ENCODE data around the gene MAOB.
A peak's percentile ranks its signal among the peaks of the same experiment; 100 is the strongest.

The MAOB gene

DNA sequence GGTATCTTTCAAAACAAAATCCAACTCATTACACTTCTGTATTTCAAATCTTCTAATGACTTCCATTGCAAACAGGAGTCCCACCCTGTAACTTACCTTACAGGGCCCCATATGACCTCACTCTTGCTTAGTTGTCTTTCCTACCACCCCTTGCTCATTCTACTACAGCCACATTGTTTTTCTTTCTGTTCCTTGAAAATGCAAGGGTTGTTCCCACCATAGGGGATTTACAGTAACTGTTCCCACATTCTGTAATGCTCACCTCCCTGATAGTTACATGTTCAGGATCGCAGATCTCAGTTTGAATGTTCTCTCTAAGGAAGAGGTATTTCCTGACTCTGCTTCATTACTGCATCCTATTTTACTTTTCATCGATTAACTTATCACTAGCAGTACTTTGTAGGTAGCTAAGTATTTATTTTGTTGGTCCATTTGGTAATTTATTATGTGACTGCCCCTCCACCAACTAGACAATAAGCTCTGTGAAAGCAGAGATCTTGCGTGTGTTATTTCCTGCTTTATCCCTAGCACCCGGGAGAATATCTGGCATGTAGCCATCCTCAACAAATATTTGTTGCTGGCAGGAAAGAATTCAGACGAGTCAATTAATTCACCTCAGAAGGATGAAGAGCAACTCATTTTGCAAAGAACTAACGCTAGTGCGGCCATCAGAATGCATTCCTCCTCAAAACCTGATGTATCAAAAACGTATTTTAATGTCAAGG is 21.4 kb downstream of the MAOB start:
- no peak for DNase-seq

GRCh38 chrX:43853225-43853828 is 28.9 kb downstream of the MAOB start:
- DNase-seq = no peak

GRCh38 chrX:43850629-43851028 is 31.6 kb downstream of the MAOB start:
- DNase-seq = no peak

GRCh38 chrX:43849173-43849572 is 33.1 kb downstream of the MAOB start:
- no peak for DNase-seq

- DNase-seq = no peak
These were observed 34.9 kb downstream of the MAOB start for GRCh38 chrX:43847352-43847751.

DNA sequence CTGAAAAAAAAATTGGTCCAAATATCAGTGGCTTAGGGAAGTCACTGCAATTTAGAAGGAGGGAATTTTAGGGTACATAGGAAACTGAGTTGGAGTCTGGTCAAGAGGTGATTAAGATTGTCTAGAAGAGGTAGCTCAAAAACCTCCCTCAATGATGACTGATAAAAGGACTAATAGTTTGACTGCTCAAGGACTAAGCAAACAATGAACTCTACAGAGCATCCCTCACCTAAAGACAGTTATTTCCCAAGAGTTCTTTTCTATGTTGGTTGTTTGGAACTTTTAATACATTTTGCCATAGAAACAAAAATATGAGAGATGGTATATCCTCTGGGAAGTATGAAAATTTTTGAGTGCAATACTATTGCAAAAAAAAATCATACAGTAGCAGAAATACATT is 35.7 kb downstream of the MAOB start:
- no peak for DNase-seq

DNA sequence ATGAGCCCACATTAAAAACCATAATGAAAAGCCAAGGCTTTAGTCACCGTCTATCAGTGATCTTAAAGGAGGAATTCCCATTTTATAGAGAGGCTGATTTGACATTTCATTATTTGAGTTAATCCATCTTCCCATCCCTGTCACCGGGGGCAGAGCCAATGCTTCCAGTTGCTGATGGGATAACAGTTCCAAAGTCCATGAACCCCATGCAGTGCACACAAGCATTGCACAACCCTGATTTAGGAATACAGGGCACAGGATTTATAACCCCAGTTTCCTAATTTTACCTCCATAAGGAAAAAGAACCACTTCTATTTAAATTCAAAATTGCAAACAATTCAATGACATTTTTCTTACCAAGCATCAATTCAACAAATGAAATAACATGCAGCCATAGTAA is 36.5 kb downstream of the MAOB start:
- no peak for DNase-seq

DNA sequence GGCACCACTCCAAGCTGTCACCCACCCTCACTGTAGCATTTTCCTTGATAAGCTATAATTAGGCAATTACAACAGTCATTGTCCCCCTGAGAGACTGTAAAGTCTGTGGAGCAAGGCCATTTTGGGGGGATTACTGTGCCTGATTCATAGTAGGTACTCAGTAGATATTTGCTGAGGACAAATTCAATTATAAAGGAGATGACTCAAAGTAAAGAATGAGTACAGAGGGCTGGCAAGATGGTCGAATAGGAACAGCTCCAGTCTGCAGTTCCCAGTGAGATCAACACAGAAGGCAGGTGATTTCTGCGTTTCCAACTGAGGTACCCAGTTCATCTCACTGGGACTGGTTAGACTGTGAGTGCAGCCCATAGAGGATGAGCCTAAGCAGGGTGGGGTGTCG is 42.0 kb downstream of the MAOB start:
- DNase-seq = no peak

GRCh38 chrX:43836435-43837184 is 45.6 kb downstream of the MAOB start:
- DNase-seq = no peak

DNA sequence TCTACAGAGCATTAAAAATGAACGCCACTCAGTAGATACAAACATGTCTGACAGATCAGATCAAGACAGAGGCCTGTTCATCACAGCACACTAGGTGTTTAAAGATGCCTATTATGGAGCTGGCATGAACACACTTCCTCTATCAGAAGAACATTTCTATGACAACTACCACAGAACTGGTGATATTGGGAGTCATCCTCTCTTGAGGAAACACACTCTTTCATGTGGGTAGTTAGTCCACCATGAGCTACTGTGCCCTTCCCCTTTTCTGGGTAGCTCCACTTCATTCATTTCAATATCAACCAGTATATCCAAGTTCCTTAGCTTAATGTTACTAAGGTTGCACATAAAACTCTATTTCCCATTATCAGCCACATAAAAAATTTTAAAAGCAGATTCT is 46.7 kb downstream of the MAOB start:
- peak; percentile 11 for DNase-seq

DNA sequence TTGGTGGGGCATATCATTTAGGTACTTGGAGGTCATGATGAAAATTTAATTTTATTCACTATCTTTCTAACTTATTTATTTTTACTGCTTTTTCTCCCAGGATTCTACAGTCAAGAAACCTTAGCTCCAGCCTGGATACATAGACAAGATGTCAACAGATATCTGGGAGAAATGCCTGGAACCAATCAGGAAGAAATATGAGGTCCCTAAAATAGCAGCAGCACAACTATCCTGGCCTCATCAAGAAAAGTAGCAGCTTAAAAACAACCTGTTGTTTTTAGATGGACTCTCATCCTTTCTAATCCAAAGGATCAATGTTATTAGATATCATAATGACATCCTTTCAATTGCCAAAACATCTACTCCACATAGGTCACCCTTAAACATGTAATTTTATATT is 54.5 kb downstream of the MAOB start:
- DNase-seq = no peak

- DNase-seq = no peak
These were observed 60.2 kb downstream of the MAOB start for GRCh38 chrX:43822014-43822413.

DNA sequence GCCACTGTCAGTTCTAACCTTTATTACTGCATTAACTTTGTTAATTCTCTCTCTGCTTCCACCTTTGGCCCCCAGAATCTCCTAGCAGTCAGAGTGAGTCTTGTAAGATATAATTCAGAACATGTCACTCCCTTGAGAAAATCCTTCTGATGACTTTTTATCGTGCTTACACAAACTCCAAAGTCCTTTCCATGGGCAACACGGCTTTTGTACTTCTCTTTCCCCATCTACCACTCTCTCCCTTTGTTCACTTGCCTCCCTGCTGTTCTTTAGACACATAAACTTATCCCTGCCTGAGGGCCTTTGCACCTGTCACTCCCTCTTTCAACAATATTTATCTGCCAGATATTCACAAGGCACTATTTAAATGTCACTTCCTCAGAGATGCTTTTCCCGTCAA is 64.8 kb downstream of the MAOB start:
- no peak for DNase-seq

- no peak for DNase-seq
These were observed 67.0 kb downstream of the MAOB start for GRCh38 chrX:43815209-43815608.

DNA sequence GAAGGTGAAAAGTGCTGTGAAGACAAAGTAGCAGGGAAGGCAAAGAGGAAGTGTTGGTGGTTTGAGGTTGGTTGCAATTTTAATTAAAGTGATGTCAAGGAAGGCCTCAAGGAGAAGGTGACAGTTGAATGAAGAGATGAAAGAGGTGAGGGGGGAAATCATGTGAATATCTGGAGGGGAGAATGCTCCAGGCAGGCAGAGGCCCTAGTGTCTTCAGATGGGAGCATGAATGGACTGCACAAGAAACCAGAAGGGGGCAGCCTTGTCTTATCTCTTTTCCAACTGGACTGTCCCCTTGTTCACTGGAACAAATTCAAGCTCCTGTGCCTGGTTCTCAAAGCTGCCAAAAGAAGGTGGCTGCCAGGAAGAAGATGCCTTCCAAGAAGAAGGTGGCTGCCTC is 68.4 kb downstream of the MAOB start:
- no peak for DNase-seq

GRCh38 chrX:43813319-43813718 is 68.9 kb downstream of the MAOB start:
- DNase-seq = no peak

GRCh38 chrX:43809463-43809862 is 72.8 kb downstream of the MAOB start:
- no peak for DNase-seq

DNA sequence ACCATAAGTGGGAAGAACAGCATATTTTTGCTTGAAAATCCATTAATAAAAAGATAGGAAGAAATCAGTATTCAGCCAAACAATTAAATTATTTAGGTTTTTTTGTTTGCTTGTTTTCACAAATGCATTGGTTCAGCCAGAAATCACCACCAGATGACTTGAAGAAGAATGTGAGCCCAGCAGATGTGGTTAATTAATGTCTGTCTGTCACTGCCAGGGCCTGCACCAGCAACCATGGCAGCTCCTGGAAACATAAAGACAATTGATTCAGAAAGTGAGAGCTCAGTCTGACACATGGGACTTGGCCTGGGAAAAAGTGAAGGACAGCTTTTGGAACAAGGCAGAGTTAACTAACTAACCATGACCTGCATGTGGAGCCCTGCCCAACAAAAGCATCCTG is 74.0 kb downstream of the MAOB start:
- DNase-seq = no peak

DNA sequence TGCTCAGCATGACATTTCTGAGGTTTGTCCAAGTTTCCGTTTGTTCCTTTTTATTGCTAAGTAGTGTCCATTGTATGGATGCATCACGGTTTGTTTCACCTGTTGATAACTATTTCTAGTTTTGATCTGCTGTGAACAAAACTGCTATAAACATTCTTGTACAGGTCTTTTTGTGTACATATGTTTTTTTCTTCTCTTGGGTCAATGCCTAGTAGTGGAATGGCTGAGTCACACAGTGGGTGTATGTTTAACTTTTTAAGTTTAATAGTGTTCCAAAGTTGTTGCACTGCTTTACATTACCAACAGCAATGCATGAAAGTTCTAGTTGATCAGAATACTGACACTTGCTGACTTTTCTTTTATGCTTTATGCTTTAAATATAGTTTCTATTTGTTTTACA is 76.7 kb downstream of the MAOB start:
- no peak for DNase-seq

GRCh38 chrX:43804021-43804420 is 78.2 kb downstream of the MAOB start:
- DNase-seq = no peak

DNA sequence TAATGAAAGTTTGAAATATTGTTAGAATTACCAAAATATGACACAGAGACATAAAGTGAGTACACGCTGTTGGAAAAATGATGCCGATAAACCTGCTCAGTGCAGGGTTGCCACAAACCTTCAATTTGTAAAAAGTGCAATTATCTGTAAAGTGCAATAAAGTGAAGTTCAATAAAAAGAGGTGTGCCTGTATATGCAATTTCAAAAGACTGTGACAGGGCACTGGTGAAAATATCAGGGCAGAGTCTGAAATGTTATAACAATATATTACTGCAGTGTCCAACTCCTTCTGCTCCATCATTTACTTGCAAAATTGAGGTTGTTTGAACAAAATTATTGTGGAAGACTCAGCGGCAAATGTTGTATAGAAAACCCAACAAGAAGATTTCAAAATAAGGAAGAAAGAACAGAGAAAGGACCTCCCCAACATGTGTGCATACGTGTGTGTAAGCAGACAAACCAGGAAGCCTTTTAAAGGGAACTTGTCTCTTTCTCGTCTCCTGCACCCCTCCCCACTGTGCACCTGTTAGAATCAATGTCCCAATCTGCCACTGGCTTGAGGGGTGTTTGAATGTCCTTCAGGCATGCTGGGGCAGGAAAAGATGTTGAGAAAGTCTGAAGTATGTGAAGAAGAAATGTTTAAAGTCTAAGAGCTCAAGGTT is 96.2 kb downstream of the MAOB start:
- no peak for DNase-seq

DNA sequence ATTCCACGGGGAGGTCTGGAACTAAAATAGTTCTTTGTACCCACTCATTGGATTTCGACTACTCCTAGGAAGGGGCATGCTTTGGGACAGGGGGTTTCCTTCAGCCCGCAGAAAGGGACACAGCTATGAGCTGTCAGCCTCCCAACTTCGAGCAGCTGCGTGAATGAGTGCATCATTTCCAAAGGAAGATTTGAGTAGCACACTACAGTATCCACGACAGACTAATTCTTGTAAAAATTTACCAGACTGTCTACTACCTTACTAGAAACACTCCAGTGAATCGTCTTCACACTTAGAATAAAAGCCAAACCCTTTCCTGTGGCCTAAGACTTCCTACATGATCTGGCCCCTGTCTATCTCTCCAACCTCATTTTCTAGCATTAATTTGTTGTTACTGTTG is 124.2 kb downstream of the MAOB start:
- no peak for DNase-seq

GRCh38 chrX:43756076-43756475 is 126.2 kb downstream of the MAOB start:
- DNase-seq = no peak

- DNase-seq = no peak
These were observed 128.6 kb downstream of the MAOB start for GRCh38 chrX:43753637-43754036.

Measured in GDM1 (cell line).